NCI-H1105 (cell line): ENCODE measurements around the gene KCNH2.

ENCODE experiments used
- DNase-seq: peaks from one replicate; lab custom pipeline; 2025; lab: John Stamatoyannopoulos, UW

The KCNH2 gene

GRCh38 chr7:150974468-150975391 is 3.4 kb downstream of the KCNH2 start:
- DNase-seq: peak; percentile 68

GRCh38 chr7:150973571-150974451 is 4.3 kb downstream of the KCNH2 start:
- DNase-seq: peak; percentile 71

GRCh38 chr7:150972741-150973140 is 5.4 kb downstream of the KCNH2 start:
- no peak for DNase-seq

- DNase-seq: peak; percentile 66
Measured at GRCh38 chr7:150972023-150972468, 6.1 kb downstream of the KCNH2 start.

GRCh38 chr7:150971242-150972022 is 6.7 kb downstream of the KCNH2 start:
- peak; percentile 66 for DNase-seq

- DNase-seq: no peak
Measured at GRCh38 chr7:150970424-150970823, 7.7 kb downstream of the KCNH2 start.

- DNase-seq: no peak
Measured at GRCh38 chr7:150969475-150969874, 8.6 kb downstream of the KCNH2 start.

- no peak for DNase-seq
Measured at GRCh38 chr7:150968734-150969372, 9.3 kb downstream of the KCNH2 start.

- no peak for DNase-seq
Measured at GRCh38 chr7:150968056-150968733, 9.9 kb downstream of the KCNH2 start.

GRCh38 chr7:150967349-150967748 is 10.8 kb downstream of the KCNH2 start:
- DNase-seq: no peak

GRCh38 chr7:150966002-150966401 is 12.1 kb downstream of the KCNH2 start:
- DNase-seq: no peak

- DNase-seq: no peak
Measured at GRCh38 chr7:150965273-150965830, 12.8 kb downstream of the KCNH2 start.

GRCh38 chr7:150964593-150965111 is 13.5 kb downstream of the KCNH2 start:
- DNase-seq: no peak

- no peak for DNase-seq
Measured at GRCh38 chr7:150963707-150964559, 14.2 kb downstream of the KCNH2 start.

GRCh38 chr7:150962553-150963399 is 15.3 kb downstream of the KCNH2 start:
- no peak for DNase-seq

- no peak for DNase-seq
Measured at GRCh38 chr7:150962290-150962552, 15.9 kb downstream of the KCNH2 start.

GRCh38 chr7:150961510-150962289 is 16.4 kb downstream of the KCNH2 start:
- no peak for DNase-seq
